Stimulated activated CD8-positive, alpha-beta memory T cell treated with anti-CD3 and anti-CD28 coated beads, Interleukin-15, amount 100 ng/mL, for 24 hours (primary cell): ENCODE data around the gene TBL3.
"Not testable (repeated sequence)": the region's sequence is repeated elsewhere in the genome, so short reads cannot be mapped to it uniquely, and the experiment has no call there.

Experiments
- DNase-seq: peaks from one replicate; pipeline ENCODE4 v3.0.0-alpha.2; 2020; ENCODE audit warnings: low read depth

Gene TBL3

DNA sequence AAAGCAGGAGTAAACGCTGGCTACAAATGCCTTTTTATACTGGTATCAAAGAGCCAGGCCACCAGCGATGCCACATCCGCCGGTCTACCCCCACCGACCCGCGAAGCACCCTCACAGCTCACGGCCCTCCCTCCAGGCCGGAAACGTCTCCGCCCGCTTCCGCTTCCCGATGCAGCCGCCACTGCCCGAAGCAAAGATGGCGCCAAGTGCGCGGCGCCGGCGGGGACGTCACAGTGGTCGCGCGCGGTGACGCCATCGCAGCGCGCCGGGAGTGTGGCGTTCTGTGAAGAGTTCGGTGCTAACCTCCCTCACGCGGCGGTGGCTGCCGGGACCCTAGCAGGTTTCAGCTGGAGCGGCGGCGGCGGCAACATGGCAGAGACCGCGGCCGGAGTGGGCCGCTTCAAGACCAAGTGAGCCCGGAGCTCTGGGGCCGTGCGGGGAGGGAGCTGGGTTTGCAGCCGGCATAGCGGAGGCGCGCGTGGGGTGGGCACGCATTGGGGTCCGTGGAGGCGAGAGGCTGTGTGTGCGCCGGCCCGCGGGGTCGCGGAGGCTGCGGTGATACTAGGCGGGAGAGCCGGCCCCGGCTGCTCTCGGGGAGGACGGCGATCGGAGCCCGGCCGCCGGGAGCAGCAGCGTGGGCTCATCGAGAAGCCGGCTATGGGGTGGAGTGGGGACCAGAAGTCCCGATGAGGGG is at the start of gene TBL3:
TSS of gene TBL3 (plus strand) at position 258 of the 694 bp plus-strand sequence. CDS start at position 370, 112 bp downstream.
- DNase-seq, result peak; percentile 99

DNA sequence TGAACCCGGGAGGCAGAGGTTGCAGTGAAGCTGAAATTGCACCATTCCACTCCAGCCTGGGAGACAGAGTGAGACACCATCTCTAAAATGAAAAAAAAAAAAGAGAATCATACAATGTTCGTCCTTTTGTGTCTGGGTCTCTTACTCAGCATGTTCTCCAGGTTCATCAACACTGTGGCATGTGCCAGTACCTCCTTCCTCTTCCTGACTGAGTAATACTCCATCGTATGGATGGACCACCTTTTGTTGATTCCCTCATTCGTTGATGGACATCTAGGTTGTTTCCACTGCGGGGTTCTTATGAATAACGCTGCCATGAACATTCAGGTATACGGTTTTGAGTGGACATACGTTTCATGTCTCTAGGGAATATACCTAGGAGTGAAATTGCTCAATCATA is 49.5 kb upstream of the TBL3 start:
- DNase-seq, result no peak

DNA sequence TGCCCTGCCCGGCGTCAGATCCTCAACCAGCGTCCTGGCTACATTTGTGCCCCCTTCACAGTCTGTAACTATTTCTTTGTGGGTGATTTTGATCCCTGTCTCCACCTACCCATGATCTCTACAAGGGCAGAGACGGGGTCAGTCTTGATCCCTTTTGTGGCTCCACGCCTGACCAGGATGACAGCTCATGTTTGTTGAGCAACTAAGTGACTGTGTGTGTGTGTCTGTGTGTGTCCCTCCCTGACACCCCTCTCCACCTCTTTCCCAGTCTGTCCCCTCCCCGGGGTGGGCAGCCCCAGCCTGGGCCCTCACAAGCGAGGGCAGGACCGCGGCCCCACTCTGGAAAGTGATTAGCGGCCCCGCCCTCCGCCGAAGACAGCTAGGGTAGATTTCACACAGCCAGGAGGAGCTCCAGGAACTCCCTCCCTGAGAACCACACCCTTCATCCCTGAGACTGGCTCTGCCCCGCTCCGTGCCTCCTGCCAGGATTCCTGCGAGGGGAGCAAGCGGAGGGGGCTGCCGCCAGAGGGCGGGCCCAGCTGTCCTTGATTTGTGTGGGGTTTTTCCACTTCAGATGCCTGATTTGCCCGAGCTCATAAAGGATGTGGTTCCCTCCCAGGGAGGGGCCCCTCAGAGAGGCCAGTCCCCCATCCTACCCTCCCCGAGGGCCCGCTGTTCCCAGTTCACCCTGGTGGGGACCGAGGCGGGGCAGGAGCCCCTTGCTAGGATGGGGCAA is 48.4 kb upstream of the TBL3 start:
- no peak for DNase-seq

DNA sequence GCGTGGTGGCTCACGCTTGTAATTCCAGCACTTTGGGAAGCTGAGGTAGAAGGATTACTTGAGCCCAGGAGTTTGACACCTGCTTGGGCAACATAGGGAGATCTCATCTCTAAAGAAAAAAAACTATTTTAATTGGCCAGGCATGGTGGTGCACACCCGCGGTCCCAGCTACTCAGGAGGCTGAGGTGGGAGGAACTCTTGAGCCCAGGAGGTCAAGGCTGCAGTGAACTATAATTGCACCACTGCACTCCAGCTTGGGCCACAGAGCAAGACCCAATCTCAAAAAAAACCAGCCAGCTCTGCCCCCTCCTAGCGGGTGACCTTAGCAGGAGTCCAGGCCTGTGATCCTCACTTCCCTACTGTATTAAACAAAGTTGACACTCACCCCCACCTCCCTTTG is 47.8 kb upstream of the TBL3 start:
- DNase-seq, result no peak

DNA sequence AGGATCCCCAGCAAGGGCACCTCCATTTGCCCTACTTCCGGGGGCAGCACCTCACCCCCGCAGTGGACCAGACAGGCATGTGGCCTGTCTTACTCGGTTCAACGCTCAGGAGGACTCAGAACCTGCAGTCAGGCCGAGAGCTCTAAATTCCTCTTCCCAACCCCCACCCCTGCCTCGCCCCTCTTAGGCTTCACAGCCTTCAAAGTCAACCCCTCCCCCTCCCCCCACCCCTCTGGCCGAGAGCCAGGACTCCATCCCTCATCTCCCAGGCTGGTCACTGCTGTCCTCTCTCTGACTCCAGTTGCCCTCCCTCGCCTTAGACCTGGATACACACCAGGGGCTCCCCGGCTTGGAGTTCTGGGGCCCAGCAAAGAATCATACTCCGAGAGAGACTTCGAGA is 45.6 kb upstream of the TBL3 start:
- no peak for DNase-seq

DNA sequence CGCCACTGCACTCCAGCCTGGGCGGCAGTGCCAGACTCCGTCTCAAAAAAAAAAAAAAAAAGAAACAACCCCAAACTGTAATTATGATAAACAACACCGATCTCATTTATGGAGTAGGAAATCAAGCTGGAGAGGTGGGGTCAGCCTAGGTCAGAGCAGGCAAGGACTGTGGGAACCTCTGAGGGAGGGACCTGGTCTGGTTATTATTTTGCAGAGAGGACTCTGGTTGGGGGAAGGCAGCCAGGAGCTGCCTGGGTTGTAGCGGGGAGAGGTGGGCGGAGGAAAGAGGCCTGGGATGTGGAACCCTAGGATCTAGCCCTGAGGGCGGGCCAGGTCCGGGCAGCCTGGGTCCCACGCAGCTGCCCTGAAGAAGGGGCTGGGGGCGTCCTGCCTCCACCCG is 42.7 kb upstream of the TBL3 start:
- no peak for DNase-seq

DNA sequence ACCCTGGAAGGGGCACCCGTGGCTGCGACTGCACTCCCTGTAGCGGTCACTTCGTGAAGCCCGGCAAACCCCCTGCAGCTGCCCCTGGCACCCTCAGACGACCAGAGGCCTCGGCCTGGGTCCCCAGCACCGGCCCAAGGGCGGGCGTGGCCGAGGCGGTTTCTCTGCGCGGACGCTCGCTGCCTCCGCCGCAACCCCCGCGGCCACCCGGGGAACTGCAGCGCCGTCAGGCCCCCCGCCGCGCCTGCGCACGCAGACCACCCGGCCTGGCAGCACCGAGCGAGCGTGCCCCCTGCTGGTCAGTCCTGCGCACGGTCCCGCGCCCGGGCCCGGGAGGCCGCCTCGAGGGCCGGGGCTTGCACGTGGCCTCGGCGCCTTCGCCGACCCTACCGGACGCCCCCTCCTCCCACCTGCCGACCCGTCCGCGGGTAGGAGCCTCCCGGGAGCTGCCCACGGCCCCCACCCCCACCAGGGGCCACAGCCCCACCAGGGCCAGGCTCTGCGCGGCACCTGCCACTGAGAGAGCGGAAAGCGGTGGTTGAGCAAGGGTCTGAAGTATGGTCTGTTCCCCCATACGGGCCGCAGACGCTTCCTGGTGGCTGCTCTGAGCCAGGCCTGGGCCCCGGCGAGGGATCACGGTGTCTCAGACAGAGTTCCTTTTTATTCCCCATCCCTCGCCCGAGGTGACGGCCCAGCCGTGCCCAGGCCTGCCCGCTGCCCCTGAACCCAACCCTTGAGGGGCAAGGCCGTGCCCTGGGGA is 42.1 kb upstream of the TBL3 start:
- peak; percentile 98 for DNase-seq

DNA sequence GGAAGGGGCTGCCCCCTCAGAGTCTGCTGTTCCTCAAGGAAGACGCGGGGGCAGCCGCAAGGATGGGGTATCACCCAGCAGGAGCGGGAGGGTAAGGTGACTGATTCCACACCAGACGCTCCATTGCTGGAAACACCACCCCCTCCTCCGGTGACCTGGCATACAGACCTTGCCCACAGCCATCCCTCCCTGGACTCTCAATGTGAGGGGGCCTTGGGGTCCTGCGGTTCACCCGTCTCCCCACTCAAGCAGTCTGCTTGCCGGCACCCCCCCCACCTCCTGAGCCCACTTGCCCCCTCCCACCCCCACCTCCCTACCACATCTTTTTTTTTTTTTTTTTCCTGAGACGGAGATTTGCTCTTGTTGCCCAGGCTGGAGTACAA is 41.5 kb upstream of the TBL3 start:
- DNase-seq, result no peak

DNA sequence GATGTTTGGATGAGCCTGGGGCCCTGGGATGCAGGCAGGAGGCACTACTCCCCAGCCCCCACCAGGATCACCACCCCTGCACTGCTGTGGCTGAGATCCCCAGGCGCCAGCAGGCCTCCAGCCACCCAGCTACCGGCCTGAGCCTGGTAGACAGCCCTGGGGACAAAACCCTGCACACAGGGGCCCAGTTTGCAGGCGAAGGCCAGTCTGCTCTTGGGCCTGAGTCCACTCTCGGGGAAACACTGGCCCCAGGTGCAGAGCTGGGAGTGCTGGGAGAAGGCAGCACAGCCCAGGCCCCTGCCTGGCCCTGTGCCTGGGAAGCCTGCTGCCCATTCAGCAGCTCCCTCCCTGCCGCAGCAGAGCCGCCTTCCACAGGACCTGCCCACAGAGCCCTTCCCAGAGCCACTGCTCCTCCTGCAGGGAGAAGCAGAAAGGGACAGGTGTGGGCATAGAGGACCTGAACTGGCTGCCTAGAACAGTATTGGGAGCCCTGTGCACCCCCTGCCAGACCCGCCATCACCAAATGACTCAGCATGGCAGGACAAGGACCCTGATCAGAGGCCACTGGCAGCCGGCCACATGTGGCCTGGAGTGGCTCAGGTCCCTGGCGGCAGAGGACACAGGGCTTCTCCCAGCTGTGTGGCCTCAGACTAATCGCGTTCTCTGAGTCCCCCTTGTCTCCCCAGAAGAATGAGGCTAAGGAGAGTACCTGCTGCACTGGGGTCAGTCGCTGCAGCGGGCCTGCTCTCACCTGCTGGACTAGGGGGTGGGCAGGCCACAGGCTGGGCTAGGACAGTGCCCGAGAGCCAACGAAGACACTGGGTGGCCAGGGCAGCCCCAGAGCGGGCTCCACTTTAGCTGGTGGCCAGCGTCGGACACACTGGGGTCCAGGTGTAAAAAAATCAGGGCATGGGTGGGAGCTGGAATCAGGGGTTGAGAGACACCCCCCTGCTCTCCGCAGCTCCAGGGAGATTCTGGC is 39.5 kb upstream of the TBL3 start:
- no peak for DNase-seq

DNA sequence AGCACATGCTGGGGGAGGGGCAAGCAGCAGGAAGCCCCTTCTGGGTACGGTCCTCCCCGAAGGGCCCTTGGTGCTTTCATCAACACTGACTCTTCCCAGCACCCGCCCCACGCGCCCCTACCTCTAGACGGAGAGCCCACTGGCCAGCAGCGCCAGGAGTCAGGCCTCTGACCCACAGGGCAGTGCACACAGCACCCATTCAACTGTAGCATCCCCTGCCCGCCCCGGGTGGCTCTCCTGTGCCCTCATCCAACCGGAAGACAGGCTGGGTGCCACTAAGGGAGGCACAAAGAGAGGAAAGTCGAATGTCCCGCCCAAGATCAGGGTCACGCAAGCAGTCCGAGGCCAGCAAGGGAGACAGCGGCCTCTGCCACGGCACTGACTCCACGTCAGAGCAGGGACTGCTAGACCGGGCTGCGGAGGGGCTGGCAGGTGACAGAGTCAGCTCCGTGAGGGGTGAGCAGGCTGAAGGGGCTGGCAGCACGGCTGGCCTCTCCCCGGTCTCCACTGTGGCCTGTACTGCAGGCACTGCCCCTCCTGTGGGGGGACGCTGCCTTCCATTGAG is 38.7 kb upstream of the TBL3 start:
- no peak for DNase-seq

DNA sequence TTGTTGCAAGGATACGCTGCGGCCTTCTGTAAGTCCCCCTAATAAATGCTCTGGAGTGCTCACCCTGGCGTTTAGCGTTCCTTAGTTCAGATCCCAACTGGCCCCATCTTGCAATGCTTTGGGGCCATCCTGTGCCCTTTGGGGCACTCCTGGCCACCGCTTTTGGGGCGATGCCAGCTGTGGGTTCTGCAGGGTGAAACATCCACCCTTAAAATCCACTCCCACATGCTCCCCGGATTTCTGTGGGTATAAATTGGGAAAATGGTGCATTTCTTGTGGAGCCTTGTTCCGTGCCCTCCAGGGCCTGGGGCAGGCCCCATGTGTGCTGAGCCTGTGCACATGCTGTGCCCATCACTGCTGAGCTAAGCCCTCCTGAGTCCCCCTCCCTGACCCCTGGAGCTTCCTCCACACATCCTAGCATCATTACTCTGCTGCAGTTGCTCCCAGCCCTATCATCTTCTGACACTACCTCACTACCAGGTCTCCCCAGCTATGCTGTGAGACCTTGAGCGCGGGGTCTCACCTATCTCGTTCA is 34.8 kb upstream of the TBL3 start:
- no peak for DNase-seq

DNA sequence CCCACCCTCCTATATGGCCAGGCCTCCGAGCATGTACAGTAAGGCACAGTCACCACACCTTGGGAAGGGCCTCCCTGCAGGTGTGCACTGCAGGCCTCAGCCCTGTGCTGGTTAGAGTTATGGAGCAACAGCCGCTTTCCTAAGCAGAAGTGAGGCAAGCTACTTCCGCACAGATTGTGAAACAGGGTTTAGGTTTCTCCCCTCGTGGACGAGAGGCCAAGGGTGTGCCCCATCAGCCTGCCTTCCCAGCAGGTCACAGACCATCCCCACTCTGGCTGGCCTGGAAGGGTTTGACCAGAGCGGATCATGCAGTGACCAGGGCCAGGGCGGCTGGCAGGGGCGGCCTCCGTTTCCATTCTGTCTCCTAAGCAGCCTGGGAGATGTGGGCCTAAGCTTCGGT is 33.5 kb upstream of the TBL3 start:
- no peak for DNase-seq

DNA sequence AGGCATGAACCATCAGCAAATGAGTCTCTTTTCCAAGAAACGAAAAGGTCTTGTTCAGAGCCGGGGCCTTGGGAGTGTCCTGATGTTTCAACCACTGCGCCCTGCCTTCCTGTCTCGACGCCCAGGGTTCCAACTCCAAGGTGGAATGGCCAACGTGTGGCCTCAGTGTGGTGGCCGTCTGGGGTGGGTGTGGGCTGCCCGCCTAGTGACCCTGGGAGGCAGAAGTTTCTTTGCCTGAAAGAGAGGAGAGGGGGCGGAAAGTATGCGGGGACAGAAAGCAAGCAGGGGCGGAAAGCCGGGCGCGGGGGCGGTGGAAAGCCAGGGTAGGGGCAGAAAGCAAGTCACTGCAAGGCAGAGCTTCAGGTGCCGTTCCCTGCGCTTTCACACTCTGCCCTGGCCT is 32.9 kb upstream of the TBL3 start:
- DNase-seq, result no peak

DNA sequence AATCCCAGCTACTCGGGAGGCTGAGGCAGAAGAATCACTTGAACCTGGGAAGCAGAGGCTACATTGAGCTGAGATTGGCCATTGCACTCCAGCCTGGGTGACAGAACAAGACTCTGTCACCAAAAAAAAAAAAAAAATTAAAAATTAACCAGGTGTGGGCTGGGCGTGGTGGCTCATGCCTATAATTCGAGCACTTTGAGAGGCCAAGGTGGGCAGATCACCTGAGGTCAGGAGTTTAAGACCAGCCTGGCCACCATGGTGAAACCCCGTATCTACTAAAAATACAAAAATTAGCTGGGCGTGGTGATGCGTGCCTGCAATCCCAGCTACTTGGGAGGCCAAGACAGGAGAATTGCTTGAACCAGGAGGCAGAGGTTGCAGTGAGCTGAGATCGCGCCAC is 32.0 kb upstream of the TBL3 start:
- DNase-seq, result not testable (repeated sequence)

DNA sequence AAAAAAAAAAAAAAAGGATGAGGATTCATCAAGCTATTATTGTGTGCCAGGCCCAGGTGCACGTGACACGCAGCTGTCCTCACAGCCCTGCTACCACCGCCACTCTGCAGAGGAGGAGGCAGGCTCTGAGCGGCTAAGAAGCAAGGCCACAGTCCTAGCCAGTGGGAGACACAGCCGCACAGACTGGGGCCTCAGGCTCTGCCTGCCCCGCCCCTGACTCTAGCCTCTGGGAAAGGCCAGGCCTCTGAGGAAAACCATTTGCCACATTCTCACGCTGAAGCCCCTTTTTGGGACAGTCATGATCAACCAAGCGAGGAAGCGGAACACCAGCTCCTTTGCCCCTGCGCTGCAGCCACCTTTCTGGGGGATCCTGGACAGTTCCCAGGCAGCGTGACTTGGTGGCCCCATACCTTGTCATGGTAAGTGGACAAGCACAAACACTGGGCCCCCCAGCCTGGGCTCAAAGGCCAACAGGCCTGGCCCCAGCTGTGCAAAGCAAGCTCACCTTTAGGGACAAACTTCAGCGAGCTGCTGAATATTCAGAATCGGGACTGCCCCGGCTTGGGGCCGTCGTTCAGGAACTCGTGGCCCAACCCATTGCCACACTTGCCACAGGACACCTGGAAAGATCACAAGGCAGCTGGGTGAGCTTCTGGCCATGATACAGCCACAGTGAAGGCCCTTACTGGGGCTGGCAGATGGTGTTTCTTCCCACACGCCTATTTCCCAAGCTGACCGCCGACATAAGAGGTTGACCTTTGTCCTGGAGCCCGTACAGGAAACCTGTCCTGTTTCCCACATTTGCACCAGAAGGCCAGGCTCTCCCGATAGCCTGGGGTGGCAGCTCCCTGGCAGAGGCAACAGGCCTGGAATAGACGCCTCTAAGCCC is 31.3 kb upstream of the TBL3 start:
- no peak for DNase-seq

DNA sequence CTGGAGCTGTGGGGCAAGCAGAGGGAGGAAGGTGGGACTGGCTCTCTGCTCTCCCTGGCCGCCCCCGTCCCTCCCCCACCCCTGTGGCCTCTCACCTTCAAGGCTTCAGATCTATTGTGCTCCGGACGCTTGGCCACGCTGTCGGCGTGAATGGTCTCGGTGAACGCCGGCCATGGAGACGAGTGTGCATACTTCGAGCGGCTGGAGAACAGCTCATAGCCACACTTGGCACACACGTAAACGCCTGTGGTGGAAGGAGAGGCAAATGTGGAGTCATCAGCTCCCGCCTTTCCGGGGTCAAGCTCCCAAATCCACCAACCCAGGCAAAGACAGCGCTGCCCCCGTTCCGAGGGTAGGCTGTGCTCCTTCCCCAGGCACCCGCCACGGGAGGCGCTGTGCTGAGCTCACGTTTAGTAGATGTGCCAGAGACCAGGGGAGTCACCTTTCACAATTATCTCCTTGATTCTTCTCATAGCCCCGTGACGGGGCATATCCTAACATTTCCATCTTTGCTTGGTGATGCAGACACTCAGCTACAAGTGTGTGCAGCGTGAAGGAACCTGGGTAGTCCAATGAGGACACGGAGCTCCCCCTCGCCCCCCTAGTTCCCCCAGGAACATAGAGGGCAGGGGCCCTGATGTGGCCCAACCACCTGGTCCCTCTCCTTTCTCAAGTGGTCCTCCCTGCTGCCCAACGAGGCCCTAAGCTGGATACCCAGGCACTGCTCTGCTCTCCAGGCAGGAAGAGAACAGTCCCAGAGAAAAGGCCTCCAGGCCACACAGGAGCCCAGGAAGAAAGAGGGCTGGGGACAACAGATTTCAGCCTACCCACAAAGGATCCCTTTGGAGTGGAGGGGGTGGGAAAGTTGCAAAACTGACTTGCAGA is 30.4 kb upstream of the TBL3 start:
- no peak for DNase-seq

DNA sequence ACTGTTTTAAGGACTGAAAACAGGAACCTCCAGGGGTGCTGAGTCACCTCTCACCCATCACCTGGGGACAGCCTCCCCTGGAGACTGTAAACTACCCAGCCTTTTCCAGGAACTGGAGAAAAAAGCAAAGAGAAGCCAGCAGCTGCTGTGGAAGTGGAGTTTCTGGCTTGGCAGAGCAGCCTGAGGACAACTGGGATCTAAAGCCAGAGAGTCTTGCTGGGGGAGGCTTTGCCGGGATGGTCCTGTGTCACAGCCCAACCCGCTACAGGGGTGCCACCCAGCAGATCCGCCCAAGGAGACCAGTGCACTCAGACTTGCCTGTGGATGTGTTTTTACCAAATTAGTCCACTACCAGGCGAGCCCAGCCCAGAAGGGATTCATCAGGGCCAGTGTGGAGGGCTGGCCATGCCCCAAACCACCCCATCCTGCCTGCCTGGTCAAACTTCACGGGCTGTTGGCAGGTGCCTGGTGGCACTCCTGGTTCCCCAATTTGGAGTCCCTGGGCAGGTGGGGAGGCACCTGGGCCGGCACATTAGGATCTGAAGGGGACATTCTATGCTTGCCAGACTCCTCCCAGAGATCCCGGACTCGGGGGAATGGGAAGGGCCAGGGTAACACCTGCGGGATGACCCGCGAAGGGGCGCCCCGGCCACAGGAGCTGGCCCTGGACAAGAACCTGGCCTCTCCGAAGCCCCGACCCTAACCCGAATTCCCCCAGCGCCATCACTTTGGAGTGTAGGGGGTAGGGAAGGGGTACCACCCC is 29.6 kb upstream of the TBL3 start:
- no peak for DNase-seq
